ENCODE results near the gene BUD31. TPM values are rescaled to one million over a fixed set of nuclear protein-coding genes. Genes with fewer than 3 reads are reported as not detected.
"Not testable (repeated sequence)": the region's sequence is repeated elsewhere in the genome, so short reads cannot be mapped to it uniquely, and the experiment has no call there.

The BUD31 gene
- total RNA-seq, 4 donors from 2014 or later = 55.9 to 87.3 (median 75.8) TPM

DNA sequence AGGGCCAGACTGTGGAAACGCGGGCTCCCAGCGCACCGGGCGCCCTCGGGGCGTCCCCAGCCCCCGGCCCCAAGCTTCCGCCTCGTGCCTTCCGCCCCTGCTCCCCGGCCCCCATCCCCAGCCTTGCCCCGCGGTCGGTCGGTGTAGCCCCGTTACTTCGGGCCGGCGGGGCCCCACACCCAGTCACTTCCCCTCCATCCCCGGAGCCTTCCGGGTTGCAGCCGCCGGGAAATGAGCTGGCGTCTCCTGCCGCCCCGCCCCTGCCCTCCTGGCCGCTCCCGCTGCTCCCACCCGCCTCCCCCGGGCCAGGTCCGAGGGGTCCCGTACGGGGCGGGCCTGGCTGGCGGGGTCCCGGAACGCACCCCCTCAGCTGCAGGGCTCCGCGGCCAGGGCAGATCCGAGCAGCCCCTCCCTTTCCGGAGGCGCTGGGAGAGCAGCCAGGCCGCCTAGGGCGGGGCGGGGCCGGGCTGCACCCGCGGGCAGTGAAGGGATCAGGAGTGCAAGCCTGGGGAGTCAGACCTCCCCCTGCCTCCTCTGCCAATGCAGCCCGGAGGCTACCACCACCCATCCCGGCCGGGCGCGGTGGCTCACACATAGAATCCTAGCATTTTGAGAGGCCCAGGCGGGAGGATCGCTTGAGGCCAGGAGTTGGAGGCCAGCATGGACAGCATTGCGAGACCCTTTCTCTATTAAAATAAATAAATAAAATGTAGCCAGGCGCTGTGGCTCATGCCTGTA is 33.5 kb upstream of the BUD31 start:
- peak overlapping the region; percentile 81 to 99 (median 92) for H3K4me3 ChIP-seq
- H3K36me3 ChIP-seq = peaks cover 0 to 12% (median 7%) of the 10 kb centered on the region in 3 donors
- H3K27me3 ChIP-seq = no peaks in the 10 kb centered on the region
- peaks cover 0 to 73% (median 24%) of the 10 kb centered on the region in 4 donors for H3K4me1 ChIP-seq
- peak in 1 of 2 donors; percentile 80 for TF ChIP-seq EP300 (IDR thresholded peaks at IDR 0.05)
- TF ChIP-seq, protein P1, sequence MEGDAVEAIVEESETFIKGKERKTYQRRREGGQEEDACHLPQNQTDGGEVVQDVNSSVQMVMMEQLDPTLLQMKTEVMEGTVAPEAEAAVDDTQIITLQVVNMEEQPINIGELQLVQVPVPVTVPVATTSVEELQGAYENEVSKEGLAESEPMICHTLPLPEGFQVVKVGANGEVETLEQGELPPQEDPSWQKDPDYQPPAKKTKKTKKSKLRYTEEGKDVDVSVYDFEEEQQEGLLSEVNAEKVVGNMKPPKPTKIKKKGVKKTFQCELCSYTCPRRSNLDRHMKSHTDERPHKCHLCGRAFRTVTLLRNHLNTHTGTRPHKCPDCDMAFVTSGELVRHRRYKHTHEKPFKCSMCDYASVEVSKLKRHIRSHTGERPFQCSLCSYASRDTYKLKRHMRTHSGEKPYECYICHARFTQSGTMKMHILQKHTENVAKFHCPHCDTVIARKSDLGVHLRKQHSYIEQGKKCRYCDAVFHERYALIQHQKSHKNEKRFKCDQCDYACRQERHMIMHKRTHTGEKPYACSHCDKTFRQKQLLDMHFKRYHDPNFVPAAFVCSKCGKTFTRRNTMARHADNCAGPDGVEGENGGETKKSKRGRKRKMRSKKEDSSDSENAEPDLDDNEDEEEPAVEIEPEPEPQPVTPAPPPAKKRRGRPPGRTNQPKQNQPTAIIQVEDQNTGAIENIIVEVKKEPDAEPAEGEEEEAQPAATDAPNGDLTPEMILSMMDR (IDR thresholded peaks at IDR 0.05) = no peak
- peak in 1 of 2 donors; percentile 45 for TF ChIP-seq POLR2A (IDR thresholded peaks at IDR 0.05)
- 7 to 8% methylated on average over 16 of the region's 58 CpGs for WGBS, 2 donors
- no peaks in the 10 kb centered on the region for H3K9me3 ChIP-seq
- H3K27ac ChIP-seq = peak overlapping the region; percentile 82 to 98 (median 90)
- DNase-seq (ENCODE audit: low spot score in 2 of 2) = peak; percentile 63 to 67

- H3K9me3 ChIP-seq = no peaks in the 10 kb centered on the region
- peak overlapping the region; percentile 86 to 96 (median 90) for H3K27ac ChIP-seq
- H3K36me3 ChIP-seq = peaks cover 0 to 23% (median 7%) of the 10 kb centered on the region in 3 donors
- TF ChIP-seq EP300 (IDR thresholded peaks at IDR 0.05) (peak in 1 of 2 donors; percentile 82), POLR2A (IDR thresholded peaks at IDR 0.05) (no peak)
- TF ChIP-seq, protein P1 (IDR thresholded peaks at IDR 0.05) = peak in 3 of 5 experiments; percentile 10 to 38 (median 36)
- no peaks in the 10 kb centered on the region for H3K27me3 ChIP-seq
- peak overlapping the region in 3 of 4 donors; percentile 7 to 37 (median 17) for H3K4me3 ChIP-seq
- peaks cover 4 to 77% (median 35%) of the 10 kb centered on the region in 4 donors for H3K4me1 ChIP-seq
- peak; percentile 54 to 70 for DNase-seq (ENCODE audit: low spot score in 2 of 2)
- 14 to 16% methylated on average over 7 of the region's 7 CpGs for WGBS, 2 donors
Measured at GRCh38 chr7:99379043-99379577, 29.7 kb upstream of the BUD31 start.

DNA sequence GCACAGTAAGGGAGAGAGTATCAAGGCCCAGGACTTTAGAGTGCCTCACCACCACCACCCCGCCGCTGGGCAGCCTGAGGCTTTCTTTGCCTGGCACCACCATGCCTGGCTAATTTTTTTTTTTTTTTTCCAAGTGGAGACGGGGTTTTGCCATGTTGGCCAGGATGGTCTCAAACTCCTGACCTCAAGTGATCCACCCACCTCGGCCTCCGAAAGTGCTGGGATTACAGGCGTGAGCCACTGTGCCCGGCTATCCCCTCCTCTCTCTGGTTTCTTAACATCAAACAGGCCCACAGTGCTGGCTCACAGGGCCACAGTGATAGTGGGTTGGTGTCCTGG is 29.1 kb upstream of the BUD31 start:
- Histone ChIP-seq H3K4me1 (peaks cover 4 to 81% (median 37%) of the 10 kb centered on the region in 4 donors), H3K27ac (peak overlapping the region; percentile 86 to 96 (median 90)), H3K4me3 (peak overlapping the region; percentile 7 to 37 (median 16)), H3K36me3 (peaks cover 0 to 23% (median 7%) of the 10 kb centered on the region in 3 donors)
- 25 to 33% methylated on average over 7 of the region's 7 CpGs for WGBS, 2 donors
- H3K27me3 ChIP-seq; H3K9me3 ChIP-seq; DNase-seq (ENCODE audit: low spot score in 2 of 2): not testable (repeated sequence)

GRCh38 chr7:99380032-99380822 is 28.5 kb upstream of the BUD31 start:
- Histone ChIP-seq H3K4me3 (peak overlapping the region; percentile 7 to 37 (median 16)), H3K27ac (peak overlapping the region; percentile 86 to 96 (median 90)), H3K36me3 (peaks cover 0 to 23% (median 7%) of the 10 kb centered on the region in 3 donors), H3K4me1 (peaks cover 4 to 84% (median 37%) of the 10 kb centered on the region in 4 donors), H3K27me3 (no peaks in the 10 kb centered on the region), H3K9me3 (no peaks in the 10 kb centered on the region)
- peak in 1 of 2 donors; percentile 28 for TF ChIP-seq POLR2A (IDR thresholded peaks at IDR 0.05)
- TF ChIP-seq, protein P1 (IDR thresholded peaks at IDR 0.05) = no peak
- TF ChIP-seq EP300 (IDR thresholded peaks at IDR 0.05) = peak in 1 of 2 donors; percentile 63
- DNase-seq (ENCODE audit: low spot score in 2 of 2) = peak in 1 of 2 donors; percentile 40
- WGBS, 2 donors = 12 to 22% methylated on average over 12 of the region's 12 CpGs

GRCh38 chr7:99380823-99381663 is 27.7 kb upstream of the BUD31 start:
- 50 to 52% methylated on average over 14 to 16 of the region's 16 CpGs for WGBS, 2 donors

More at GRCh38 chr7:99380823-99381663, 27.7 kb upstream of the BUD31 start:
- Histone ChIP-seq H3K36me3 (peaks cover 0 to 31% (median 7%) of the 10 kb centered on the region in 3 donors), H3K4me1 (peaks cover 4 to 85% (median 37%) of the 10 kb centered on the region in 4 donors), H3K9me3 (no peaks in the 10 kb centered on the region), H3K27me3 (no peaks in the 10 kb centered on the region), H3K4me3 (peak overlapping the region in 2 of 4 donors; percentile 17 to 37), H3K27ac (peak overlapping the region; percentile 86 to 96 (median 90))
- TF ChIP-seq EP300 (IDR thresholded peaks at IDR 0.05) = peak in 1 of 2 donors; percentile 42
- no peak for TF ChIP-seq POLR2A (IDR thresholded peaks at IDR 0.05)
- DNase-seq (ENCODE audit: low spot score in 2 of 2) = no peak
